Endothelial cell of umbilical vein (primary cell): ENCODE results near the gene EXO5.

Experiments
- CTCF ChIP-seq, 2 donors: IDR thresholded peaks; 1 replicate in 1 of 2; 2 replicates in 1 of 2; pipeline ENCODE4 v1.5.1; 2011; ENCODE audit warnings: low read length in 2 of 2, mild to moderate bottlenecking in 2 of 2, moderate library complexity in 2 of 2, control low read depth in 1 of 2, inconsistent platforms in 1 of 2, low read depth in 1 of 2; ENCODE audit not compliant: insufficient read depth in 1 of 2; ENCODE audit errors: extremely low read depth in 1 of 2
- EZH2 ChIP-seq: IDR thresholded peaks from 2 replicates; pipeline ENCODE4 v1.6.1; 2012; ENCODE audit warnings: borderline replicate concordance, low read depth, mild to moderate bottlenecking, moderate library complexity, low read length, inconsistent platforms; ENCODE audit not compliant: severe bottlenecking
- FOS ChIP-seq: IDR thresholded peaks from 2 replicates; pipeline ENCODE4 v1.6.1; 2011; ENCODE audit warnings: mild to moderate bottlenecking, low read length, moderate library complexity, borderline replicate concordance; ENCODE audit not compliant: insufficient read depth
- JUN ChIP-seq: IDR thresholded peaks from 2 replicates; pipeline ENCODE4 v1.6.1; 2011; ENCODE audit warnings: borderline replicate concordance, low read depth; ENCODE audit not compliant: insufficient read length, insufficient read depth
- MAX ChIP-seq: IDR thresholded peaks from 2 replicates; pipeline ENCODE4 v1.6.1; 2011; ENCODE audit not compliant: insufficient read depth, insufficient read length

- TF ChIP-seq EZH2 (no peak), FOS (no peak), MAX (no peak), CTCF (IDR thresholded peaks at IDR 0.05; ENCODE audit: extremely low read depth in 1 of 2, insufficient read depth in 1 of 2, low read depth in 1 of 2, low read length in 2 of 2) (no peak), JUN (no peak)
Observed at GRCh38 chr1:40495315-40495903, 13.2 kb upstream of the EXO5 start.
